Measurements from ENCODE around the gene AFP.

Gene AFP

DNA sequence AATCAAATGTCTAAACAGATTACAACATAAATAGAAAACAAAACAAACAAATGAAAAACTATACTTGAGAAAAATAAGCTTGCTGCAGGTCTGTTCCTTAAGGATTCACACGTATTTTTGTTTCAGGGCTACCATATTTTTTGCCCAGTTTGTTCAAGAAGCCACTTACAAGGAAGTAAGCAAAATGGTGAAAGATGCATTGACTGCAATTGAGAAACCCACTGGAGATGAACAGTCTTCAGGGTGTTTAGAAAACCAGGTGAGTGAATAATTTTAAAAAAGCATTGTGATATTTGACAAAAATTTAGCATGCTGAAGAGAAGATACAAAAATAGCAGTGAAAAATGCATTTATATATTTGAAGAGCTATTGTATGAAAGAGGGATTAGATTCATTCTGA is 2.0 kb downstream of the AFP start:
- DNase-seq (ENCODE audit: low read depth in 2 of 2): no peak

- DNase-seq (ENCODE audit: low read depth in 2 of 2): no peak
Measured at GRCh38 chr4:73438582-73439215, 2.7 kb downstream of the AFP start.

GRCh38 chr4:73439445-73439844 is 3.4 kb downstream of the AFP start:
- DNase-seq (ENCODE audit: low read depth in 2 of 2): no peak

GRCh38 chr4:73439991-73440390 is 4.0 kb downstream of the AFP start:
- DNase-seq (ENCODE audit: low read depth in 2 of 2): no peak

- no peak for DNase-seq (ENCODE audit: low read depth in 2 of 2)
Measured at GRCh38 chr4:73440653-73441052, 4.6 kb downstream of the AFP start.

DNA sequence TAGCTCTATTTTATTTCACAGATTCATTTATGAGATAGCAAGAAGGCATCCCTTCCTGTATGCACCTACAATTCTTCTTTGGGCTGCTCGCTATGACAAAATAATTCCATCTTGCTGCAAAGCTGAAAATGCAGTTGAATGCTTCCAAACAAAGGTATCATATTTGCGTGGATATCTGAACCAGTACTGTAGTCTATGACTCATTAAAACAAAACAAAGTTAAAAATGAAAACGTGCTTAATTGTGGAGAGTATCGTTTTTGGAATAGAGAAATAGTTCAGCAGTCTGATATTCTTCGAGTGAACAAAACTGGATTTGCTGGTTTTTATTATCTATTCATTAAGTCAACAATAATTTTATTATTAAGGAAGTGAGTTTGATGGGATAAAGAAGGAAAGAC is 6.3 kb downstream of the AFP start:
- no peak for DNase-seq (ENCODE audit: low read depth in 2 of 2)

DNA sequence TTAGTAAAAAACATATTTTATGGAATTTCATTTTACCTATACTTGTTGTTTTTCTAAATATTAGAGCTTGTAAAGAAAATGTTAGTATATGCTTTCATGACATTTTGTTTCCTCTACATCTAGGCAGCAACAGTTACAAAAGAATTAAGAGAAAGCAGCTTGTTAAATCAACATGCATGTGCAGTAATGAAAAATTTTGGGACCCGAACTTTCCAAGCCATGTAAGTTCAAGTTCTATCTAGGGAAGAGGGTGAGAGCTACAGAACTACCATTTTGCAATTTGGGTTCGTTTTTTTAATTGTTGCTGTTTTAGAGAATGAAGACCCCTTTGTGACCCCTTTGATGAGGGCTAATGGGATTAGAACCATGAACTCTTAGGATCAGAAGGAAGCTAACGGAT is 7.2 kb downstream of the AFP start:
- no peak for DNase-seq (ENCODE audit: low read depth in 2 of 2)

- no peak for DNase-seq (ENCODE audit: low read depth in 2 of 2)
Measured at GRCh38 chr4:73445383-73446335, 9.6 kb downstream of the AFP start.

DNA sequence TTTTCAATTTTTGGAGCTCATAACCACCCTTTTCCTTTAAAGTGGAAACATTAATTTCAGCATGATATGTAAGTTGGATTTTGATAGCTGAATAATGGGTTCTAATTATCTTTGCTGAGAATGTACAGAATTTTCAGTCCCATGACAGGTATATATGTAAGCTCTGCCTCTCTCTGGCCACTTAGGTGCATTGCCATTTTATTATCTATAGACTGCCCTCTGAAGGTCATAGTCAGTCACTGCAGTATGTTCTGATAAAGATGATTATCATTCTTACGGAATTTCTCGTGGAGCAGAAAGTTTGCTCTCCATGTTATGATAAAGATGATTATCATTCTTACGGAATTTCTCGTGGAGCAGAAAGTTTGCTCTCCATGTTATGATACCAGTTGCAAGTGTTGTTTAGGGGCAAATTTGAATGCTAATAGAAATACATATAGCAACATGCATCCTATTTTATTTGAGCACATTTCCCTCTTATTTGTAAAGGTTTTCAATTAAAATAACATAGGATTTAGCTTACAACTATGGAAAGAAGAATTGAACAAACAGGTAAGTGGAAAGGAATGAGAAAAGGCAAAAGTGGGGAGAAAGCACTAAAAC is 10.4 kb downstream of the AFP start:
- DNase-seq (ENCODE audit: low read depth in 2 of 2): no peak

DNA sequence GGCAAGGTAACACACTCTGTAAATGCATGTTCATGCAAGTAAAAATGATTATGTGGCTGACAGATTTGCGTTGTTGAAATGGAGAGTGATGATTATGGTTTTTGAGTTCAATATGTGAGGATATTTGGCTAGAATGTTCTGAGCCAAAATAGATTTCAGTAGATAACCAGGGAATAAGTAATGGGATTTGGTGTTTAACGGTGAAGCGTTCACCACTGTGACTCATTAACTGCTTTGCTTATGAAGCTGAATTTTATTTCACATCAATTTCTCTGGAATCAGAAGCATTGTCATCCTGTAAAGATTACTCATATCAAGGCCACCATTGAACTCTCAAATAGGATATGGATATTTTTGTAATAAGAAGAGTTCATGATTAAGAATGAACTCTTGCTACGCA is 11.7 kb downstream of the AFP start:
- no peak for DNase-seq (ENCODE audit: low read depth in 2 of 2)

GRCh38 chr4:73448448-73449203 is 12.6 kb downstream of the AFP start:
- DNase-seq (ENCODE audit: low read depth in 2 of 2): no peak

- no peak for DNase-seq (ENCODE audit: low read depth in 2 of 2)
Measured at GRCh38 chr4:73450398-73451004, 14.5 kb downstream of the AFP start.

DNA sequence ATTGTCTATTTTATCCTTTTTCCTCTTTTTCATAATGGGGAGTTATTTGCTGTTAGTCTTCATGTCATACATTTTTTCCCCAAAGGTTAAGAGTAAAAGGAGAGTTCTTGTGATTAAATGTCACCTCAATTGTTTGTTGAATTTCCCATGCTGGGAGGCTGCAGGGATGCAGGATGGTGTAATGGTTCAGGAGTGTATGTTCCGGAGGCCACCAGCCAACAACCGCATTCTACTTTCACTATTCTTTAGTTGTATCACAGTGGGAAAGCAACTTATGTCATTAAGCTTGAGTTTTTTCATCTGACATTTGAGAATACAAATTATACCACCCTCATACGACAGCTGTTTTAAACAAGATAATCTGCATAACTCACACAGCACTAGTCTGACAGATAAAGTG is 15.4 kb downstream of the AFP start:
- no peak for DNase-seq (ENCODE audit: low read depth in 2 of 2)

DNA sequence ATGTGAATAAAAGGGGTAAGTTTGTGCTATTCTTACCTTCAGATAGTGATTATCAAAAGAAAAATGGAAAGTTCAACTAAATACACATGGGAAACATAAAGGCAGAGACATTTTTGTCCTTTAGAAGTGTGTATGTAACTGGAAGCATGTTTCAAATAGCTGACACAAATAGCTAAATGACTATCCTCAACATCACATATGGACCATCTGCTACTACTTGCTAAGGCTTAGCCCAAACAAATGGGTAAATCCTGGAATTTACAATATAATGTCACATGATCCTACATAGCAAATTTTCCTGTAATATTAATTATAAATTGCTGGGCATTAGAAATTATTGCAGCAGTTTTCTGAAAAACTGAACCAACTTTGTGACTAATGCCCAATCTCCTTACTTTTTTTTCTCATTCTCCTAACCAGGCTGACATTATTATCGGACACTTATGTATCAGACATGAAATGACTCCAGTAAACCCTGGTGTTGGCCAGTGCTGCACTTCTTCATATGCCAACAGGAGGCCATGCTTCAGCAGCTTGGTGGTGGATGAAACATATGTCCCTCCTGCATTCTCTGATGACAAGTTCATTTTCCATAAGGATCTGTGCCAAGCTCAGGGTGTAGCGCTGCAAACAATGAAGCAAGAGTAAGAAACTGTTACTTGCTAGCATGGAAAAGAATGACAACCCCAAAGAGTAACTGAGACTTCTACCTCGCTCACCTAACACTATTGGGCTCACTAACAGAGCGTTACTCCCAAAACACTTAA is 16.1 kb downstream of the AFP start:
- DNase-seq (ENCODE audit: low read depth in 2 of 2): no peak

- DNase-seq (ENCODE audit: low read depth in 2 of 2): no peak
Measured at GRCh38 chr4:73452953-73453700, 17.1 kb downstream of the AFP start.

- DNase-seq (ENCODE audit: low read depth in 2 of 2): no peak
Measured at GRCh38 chr4:73453701-73454005, 17.6 kb downstream of the AFP start.

GRCh38 chr4:73454920-73455319 is 18.9 kb downstream of the AFP start:
- DNase-seq (ENCODE audit: low read depth in 2 of 2): no peak

GRCh38 chr4:73456177-73457022 is 20.4 kb downstream of the AFP start:
- no peak for DNase-seq (ENCODE audit: low read depth in 2 of 2)
